ENCODE results near the gene SPTBN4.
"Not testable (repeated sequence)": the region's sequence is repeated elsewhere in the genome, so short reads cannot be mapped to it uniquely, and the experiment has no call there.

The SPTBN4 gene

DNA sequence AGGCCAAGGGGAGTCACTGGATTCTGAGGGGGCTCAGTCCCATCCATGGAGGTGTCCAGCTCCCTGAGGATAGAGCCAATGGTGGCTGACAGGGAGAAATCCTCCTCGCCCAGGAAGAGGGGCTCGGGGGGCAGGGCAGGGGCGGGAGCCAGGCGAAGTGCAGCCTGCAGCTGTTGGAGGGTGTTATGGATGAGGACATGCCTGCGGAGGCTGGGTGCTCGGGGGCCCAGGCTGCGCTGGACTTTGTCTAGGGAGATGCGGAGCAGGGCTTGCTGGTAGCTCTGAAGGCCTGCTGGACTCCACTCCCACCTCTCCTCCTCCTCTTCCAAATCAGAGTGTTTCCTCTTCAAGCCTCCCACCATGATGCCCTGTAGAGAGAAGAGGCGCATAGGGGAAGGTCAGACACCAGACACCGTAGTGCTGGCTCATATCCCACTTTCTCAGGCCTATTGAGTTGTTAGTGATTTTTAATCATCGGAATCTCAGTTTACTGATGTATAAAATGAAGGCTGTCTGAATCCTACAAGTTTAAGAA is 25.0 kb upstream of the SPTBN4 start:
- no peak for DNase-seq (ENCODE audit: low spot score)

DNA sequence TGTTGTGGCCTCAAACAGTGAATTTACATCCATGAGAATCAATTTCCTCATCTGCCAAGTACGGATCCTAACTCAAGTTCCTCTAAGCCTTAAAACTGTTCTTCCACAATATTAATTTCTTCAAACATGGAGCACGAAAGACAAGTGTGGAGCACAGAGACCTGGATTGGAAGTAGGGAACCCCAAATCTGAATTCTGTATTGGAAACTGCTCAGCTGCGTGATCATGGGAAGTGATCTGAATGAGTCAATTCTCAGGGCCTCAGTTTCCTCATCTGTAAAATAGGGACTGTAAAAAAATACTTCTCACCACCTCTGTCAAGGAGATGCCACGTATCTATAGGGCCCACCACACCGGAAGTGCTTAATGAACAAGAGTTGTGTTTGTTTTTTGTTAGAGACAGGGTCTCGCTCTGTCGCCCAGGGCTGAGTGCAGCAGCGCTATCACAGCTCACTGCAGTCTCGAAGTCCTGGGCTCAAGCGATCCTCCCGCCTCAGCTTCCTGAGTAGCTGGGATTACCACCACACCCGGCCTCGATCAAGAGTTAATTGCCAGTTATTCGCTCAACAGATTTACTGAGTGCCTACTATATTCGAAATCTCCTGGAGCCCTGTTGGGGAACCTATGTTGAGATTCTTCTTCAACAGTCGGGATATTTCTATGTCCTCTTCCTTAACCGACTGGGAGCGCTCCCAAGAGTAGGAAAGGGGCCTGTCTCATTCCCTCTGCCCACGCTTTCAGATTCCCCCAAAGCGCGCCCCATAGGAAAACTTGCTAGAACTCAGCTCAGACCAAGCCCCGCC is 24.3 kb upstream of the SPTBN4 start:
- DNase-seq (ENCODE audit: low spot score), result no peak

DNA sequence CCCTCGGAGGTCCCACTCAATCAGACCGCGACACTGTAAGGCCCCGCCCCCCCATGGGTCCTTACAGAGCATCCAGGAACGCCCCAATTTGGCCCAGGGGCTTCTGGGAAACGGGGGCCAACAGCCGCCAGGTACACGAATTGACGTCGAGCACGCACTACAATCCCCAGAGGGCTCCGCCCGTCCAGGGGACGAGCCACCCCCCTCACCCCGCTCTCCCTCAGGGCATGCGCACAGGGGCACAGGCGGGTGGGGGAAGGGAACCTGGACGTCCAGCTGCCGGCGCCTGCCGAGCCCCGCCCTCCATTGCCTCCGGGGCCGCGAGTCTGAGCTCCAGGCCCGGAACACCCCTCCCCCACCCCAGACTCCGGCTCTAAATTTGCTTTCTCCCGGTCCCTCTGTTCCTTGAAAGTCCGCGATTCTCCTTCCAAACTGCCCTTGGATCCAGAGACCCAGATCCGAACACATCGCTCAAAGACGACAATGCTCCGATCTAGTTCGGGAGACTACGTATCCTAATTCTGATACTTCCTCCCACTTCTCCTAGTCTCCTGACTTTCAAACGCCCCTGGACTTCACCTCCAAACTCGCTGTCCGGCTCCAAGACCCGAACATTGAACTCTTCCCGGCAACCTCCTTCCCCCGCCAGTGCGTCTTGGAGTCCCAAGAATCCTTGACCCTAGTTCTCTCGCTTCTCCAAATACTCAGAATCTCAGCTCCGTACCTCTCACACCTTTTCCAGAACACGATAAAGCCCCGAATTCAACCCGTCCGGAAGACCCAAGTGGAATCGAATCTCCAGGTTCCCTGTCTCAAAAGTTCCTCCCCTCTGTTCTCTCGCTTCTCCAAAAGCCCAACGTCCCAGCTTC is 23.4 kb upstream of the SPTBN4 start:
- DNase-seq (ENCODE audit: low spot score), result peak; percentile 99

DNA sequence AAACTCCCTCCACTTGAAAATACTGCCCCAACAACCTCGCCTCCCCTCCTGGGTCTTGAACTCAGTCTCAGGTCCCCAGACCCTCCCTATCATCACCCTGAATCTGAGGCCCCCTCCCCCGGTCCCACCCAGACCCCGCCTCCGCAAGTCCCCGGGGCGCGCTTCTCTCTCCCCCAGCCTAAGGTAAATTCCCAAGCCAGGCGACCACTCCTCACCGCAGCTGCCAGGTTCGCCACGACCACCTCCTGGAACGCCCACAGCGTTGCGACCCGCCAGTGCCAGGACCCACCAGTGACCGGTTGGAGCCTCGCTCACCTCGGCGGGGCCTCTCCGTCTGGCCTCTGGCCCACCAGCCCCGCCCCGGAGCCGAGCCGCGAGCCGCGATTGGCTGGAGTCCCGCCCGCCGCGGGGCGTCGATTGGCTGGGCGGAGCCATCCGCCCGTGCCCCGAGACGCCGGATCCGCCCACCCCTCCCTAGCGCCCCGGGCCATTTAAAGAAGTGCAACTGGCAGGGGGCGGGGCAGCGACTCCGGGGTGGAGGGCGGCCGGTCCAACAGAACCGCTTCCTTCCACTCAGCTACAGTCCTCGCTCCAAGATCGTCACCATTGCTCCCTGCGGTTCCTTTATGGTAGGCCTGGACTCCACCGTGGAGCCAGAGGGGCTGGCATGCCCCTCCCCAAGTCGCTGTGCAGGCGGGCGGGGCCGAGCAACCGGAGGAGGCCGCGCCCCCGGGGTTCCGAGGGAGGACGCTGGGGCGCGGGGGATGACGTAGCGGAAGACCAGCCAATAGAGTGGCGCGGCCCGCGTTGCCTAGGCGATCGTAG is 22.6 kb upstream of the SPTBN4 start, which contains the start of gene SERTAD3:
Gene SERTAD3, minus strand, starts transcription at position 336 of the 825 bp plus-strand sequence. CDS start 2,255 bp downstream, outside the sequence.
- DNase-seq (ENCODE audit: low spot score), result peak; percentile 91

DNA sequence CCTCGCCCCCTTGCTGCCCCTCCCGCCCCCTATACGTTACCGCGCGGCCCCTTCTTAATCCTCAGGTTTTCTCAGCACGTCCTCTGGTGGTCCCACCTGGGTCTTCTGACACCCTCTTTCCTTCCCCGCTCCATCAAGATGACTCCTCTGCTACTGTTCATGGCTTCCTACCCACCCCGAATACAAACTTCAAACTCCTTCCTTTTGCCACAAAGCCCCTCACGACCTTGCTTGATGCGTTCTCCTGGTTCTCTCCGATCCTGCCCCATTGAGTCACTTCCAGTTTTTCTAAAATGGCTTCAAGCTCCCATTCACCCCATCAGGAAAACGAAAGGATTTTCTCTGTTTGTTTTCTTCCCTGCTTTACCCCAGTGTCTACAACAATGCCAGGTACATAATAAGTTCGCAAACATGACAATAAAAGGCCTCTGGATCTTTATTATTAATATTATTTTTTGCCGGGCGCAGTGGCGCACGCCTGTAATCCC is 21.9 kb upstream of the SPTBN4 start:
- DNase-seq (ENCODE audit: low spot score), result no peak

DNA sequence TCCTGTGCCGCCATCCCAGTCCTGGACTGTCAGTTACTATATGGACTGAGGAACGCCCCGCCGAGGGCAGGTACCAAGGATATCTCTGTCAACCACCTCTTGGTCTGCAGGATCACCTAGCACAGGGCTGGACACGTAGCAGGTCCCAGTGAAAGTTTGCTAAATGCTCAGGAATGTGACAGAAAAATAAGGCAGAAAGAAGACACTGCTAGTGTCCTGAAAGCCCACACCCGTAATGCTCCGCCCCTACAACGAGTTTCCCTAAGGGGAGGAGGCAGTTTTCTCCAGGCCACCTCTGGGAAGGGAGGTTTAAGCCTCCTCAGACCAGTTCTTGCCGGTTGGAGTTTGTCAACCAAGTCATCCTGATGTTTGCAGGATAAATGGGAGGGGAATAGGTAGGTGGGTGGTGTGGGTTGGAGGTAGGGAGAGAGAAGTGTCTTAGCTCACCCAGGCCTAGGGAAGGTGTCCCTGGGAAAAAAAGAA is 21.0 kb upstream of the SPTBN4 start:
- DNase-seq (ENCODE audit: low spot score), result no peak

DNA sequence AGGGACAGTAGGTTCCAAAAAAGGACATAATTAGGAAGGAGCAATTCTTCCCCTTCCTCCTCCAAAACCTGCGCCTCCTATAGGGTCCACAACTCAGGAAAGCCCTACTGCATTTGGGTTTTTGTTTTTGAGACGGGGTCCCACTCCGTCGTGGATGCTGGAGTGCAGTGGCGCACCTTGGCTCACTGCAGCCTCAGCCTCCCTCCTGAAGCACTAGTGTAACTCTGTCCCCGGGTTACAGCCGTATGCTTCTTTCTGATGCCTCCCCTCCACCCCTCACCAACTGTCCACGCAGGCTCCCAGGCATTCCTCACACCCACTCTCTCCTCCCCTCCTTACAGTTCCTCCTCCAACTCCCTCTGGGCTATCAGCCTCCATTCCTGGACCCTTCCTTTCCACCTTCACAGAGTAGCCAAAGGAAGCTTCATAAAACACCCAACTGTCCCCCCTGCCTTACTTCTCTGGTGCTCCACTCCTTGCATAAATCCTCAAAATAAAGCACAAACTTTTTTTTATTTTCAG is 20.5 kb upstream of the SPTBN4 start:
- DNase-seq (ENCODE audit: low spot score), result no peak

DNA sequence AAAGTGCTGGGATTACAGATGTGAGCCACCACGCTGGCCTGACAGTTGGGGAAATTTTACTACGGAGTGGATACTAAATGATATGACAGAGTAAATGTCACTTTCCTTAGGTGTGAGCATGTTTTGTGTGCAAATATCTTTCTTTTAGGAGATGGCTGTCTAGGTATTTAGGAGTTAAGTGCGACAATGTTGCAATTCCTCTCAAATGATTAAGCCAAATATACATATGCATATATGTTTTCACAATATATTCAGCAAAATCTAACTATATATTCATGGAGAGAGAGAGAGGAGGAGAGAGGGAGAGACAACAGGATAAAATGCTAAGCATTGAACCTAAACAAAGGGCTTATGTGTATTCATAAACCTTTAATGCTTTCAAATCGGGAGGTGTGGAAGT is 17.3 kb upstream of the SPTBN4 start:
- DNase-seq (ENCODE audit: low spot score), result no peak

DNA sequence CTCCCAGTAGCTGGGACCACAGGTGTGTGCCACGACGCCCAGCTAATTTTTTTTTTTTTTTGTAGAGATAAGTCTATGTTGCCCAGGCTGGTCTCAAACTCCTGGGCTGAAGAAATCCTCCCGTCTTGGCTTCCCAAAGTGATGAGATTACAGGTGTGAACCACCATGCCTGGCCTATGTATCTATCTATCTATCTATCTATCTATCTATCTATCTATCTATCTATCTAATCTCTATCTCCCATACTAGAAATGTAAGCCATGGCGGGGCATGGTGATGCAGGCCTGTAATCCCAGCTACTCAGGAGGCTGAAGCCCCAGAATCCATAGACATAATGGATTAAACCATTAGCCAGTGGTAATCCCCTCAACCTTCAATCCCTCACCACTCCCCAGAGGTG is 16.1 kb upstream of the SPTBN4 start:
- DNase-seq (ENCODE audit: low spot score), result no peak

DNA sequence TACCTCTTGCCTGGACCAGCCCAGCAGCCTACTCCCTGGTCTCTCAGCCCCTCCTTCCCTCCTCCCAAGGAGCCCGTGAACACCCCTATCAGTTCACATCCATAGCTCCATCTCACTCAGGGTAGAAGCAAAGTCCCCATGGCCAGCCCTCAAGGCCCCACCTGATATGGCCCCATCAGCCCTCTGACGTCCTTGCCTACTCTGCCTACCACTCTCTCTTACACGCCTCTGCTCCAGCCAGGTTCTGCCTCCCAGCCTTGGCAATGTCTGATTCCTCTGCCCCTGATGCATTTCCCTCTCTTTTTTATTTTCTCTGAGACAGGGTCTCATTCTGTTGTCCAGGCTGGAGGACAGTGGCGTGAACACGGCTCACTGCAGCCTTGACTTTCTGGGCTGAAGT is 14.8 kb upstream of the SPTBN4 start:
- no peak for DNase-seq (ENCODE audit: low spot score)

DNA sequence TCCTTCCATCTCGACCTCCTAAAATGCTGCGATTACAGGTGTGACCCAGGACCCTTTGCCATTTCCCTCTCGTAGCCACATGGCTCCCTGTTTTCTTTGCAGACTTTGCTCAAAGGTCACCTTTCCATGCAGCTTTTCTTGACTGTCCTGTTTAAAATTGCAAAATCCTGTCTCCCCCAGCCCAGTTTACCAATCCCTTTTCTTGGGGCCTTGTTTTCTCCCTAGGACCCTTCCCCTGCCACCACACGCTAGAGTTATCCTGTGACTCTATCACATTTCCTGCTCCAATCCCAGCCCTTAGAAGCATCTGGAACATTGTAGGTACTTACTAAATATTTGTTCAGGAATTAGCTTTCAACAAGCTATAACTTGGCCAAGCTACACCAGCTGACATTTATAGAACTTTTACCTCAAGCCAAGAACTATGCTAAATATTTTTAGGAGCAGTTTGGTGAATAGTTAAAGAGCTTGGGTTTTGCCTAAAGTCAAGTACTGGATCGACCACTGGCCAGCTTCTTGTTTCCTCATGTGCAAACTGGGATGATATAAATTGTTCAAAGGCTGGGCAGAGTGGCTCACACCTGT is 13.6 kb upstream of the SPTBN4 start:
- no peak for DNase-seq (ENCODE audit: low spot score)

DNA sequence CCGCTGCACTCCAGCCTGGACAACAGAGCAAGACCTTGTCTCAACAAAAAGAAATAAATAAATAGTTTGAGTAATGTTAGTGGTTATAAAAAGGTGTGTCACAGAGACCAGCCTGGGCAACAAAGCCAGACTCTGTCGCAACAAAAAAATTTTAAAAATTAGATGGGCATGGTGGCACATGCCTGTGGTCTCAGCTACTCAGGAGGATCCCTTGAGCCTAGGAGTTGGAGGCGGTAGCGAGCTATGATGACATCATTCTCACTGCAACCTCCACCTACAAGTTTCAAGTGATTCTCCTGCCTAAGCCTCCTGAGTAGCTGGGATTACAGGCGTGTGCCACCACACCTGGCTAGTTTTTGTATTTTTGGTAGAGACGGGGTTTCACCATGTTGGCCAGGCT is 12.9 kb upstream of the SPTBN4 start:
- not testable (repeated sequence) for DNase-seq (ENCODE audit: low spot score)

DNA sequence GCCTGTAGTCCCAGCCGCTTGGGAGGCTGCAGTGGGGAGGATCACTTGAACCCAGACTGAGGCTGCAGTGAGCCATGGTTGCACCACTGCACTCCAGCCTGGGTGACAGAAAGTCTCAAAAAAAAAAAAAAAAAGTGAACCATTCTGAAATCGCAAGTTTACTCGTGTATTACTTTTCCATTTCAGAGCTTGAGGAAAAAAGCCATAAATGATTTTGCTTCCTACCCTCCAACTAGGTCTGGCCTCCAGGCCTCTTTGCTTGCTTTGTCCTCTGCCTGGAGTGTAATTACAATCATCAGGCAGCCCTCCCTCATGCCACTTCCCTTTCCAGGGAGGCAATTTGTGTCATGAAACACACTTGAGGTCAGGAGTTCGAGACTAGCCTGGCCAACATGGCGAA is 9.8 kb upstream of the SPTBN4 start:
- DNase-seq (ENCODE audit: low spot score), result no peak

DNA sequence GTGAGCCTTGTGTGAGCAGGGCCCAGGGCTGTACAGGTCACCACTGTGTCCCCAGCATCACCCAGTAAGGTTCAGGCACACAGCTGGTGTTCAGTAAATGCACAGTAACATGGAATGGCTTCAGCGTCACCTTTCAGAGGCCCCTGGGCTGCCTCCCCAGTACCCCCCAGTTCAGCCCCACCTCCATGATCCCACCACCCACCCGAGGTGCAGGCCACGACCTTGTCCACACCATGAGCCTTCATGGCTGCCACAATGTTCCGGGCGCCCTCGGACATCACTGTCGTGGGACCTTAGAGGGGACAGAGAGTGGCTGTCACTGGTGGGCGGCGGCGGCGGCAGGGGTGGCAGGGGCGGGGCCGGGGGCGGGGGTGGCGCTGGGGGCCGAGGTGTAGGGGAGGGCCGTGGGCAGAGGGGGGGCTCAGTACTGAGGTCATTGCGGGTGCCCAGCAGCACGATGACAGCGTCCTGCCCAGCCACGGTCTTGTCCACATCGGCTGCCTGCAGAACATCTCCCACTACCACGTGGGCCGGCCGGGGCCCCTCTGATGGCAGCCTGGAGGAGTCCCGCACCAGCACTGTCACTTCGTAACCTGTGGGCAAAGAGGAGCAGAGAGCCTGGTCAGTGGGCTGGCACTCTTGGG is 8.7 kb upstream of the SPTBN4 start:
- DNase-seq (ENCODE audit: low spot score), result no peak

DNA sequence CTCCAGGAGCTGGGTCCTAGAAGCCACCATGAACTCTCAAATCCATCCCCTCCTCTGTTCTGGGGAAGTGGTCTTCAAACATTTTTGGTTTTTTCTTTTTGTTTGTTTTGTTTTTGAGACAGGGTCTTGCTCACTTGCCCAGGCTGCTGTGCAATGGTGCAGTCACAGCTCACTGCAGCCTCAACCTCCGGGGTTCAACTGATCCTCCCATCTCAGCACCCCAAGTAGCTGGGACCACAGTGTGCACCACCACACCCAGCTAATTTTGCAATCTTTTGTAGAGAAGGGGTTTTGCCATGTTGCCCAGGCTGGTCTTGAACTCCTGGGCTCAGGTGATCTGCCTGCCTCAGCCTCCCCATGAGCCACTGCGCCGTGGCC is 8.2 kb upstream of the SPTBN4 start:
- DNase-seq (ENCODE audit: low spot score), result no peak

DNA sequence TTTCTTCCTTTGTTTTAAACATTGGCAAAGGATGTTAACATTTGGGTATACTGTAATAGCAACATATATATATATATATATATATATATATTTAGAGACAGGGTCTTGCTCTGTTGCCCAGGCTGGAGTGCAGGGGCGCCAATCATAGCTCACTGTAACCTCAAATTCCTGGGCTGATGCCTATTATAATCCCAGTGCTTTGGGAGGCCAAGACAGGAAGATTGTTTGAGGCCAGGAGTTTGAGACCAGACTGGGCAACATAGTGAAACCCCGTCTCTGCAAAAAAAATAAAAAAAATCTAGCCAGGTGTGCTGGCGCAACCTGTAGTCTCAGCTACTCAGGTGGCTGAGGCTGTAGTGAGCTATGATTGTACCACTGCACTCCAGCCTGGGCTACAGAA is 6.6 kb upstream of the SPTBN4 start:
- DNase-seq (ENCODE audit: low spot score), result no peak

DNA sequence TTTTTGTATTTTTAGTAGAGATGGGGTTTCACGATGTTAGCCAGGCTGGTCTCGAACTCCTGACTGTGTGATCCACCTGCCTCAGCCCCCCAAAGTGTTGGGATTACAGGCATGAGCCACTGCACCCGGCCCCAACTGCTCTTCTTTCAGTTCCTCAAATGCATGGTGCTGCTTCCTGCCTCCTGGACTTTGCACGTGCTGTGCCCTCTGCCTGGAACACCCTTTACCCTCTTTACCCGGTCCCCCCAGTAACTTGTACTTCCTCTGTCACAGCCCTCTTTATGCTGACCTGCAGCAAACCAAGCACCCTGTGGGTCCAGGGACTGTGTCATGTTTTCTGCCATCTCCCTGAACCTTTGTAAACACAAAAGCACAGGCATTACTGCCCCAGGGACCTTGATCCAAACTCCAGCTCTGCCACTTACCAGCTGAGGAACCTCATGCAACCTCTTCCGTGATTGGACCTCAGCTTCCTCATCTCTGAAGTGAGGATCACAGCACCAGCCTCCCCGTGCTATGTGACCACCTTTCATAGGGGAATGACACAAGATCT is 5.1 kb upstream of the SPTBN4 start:
- DNase-seq (ENCODE audit: low spot score), result no peak

DNA sequence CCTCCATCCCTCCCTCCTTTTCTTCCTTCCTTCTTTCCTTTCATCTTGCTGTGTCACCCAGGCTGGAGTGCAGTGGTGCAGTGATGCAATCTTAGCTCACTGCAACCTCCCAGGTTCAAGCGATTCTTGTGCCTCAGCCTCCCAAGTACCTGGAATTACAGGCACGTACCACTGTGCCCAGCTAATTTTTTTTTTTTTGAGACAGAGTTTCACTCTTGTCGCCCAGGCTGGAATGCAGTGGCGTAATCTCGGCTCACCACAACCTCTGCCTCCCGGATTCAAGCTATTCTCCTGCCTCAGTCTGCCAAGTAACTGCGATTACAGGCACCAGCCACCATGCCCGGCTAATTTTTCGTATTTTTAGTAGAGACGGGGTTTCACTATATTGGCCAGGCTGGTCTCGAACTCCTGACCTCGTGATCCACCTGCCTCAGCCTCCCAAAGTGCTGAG is 3.2 kb upstream of the SPTBN4 start:
- not testable (repeated sequence) for DNase-seq (ENCODE audit: low spot score)

DNA sequence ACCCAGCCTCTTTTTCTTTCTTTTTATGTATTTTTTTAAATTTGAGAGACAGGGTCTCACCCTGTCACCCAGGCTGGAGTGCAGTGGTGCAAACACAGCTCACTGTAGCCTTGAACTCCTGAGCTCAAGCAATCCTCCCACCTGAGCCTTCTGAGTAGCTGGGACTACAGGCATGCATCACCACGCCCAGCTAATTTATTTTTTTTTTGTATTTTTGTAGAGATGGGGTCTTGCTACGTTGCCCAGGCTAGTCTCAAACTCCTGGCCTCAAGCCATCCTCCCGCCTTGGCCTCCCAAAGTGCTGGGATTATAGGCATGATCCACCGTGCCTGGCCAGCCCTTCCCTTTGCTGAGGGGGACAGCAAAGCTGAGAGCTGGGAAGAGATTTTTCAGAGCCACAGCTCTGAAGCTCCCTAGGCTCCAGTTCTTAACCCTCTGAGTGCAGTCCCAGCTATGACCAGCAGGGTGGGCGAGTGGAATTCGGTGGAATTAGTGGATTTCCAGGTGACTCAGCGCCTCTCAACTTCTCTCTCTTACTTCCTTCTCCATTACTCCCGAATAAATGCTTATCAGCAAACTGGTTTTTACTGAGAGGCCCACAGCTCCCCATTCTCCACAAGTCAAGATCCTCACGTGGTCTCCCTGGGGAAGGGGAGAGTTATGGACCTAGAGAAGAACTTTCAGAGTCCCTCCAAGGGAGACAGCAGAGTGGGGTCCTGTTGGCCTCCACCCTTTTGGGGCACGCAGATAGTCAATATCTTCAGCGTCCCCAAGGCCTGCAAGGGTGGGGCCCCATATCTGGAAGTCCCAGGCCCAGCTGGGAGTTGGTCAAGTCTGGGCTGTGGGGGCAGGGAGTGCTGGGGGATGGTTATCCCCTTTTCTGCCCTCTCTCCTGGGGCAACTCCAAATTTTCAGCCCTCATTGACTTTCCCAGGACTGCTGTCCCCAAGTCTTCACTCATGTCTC is 2.5 kb upstream of the SPTBN4 start:
- DNase-seq (ENCODE audit: low spot score), result peak; percentile 88

Data from kidney capillary endothelial cell (primary cell).